CD14-positive monocyte (primary cell): ENCODE measurements around the gene DPF1. TPM values are rescaled to one million over a fixed set of nuclear protein-coding genes. Genes with fewer than 3 reads are reported as not detected.

Source experiments
- DNase-seq, 3 donors: peaks; one replicate each; pipeline ENCODE4 v3.0.0-alpha.2; 2011 to 2022
- H2AFZ ChIP-seq: 2 replicates; pipeline ENCODE4 v1.6.0; 2012; ENCODE audit warnings: mild to moderate bottlenecking, low read depth, low read length, inconsistent platforms; ENCODE audit not compliant: insufficient read depth, poor library complexity, severe bottlenecking
- H3K27ac ChIP-seq, 2 donors: 1 replicate in 1 of 2; 2 replicates in 1 of 2; pipeline ENCODE4 v1.5.1; 2012 to 2013; ENCODE audit warnings: low read length in 2 of 2, control low read depth in 1 of 2, inconsistent platforms in 1 of 2, low read depth in 1 of 2, mild to moderate bottlenecking in 1 of 2
- H3K27me3 ChIP-seq, 2 donors: one replicate each; pipeline versions ENCODE4 v1.6.0 to v1.6.1; 2011 to 2013; ENCODE audit warnings: low read length in 2 of 2; ENCODE audit not compliant: control insufficient read depth in 2 of 2, insufficient read depth in 2 of 2
- H3K36me3 ChIP-seq, 2 donors: replicated peaks in 1 of 2; 1 replicate in 1 of 2; 2 replicates in 1 of 2; pipeline versions ENCODE4 v1.5.1 to v1.6.1; 2012 to 2013; ENCODE audit warnings: low read length in 2 of 2, control low read depth in 1 of 2, inconsistent platforms in 1 of 2, mild to moderate bottlenecking in 1 of 2; ENCODE audit not compliant: insufficient read depth in 2 of 2, control insufficient read depth in 1 of 2
- H3K4me1 ChIP-seq, 2 donors: 1 replicate in 1 of 2; 2 replicates in 1 of 2; pipeline versions ENCODE4 v1.5.1 to v1.6.1; 2012 to 2013; ENCODE audit warnings: low read length in 2 of 2, control low read depth in 1 of 2, inconsistent platforms in 1 of 2, mild to moderate bottlenecking in 1 of 2, moderate library complexity in 1 of 2; ENCODE audit not compliant: insufficient read depth in 2 of 2, control insufficient read depth in 1 of 2
- H3K4me2 ChIP-seq: replicated peaks from 2 replicates; pipeline ENCODE3; 2012; ENCODE audit warnings: low read length, moderate library complexity, mild to moderate bottlenecking; ENCODE audit not compliant: poor library complexity, severe bottlenecking; ENCODE audit errors: extremely low read depth
- H3K4me3 ChIP-seq, 3 experiments: fragments of 200-600 bp in 1 of 3; sonication (generic) in 1 of 3; replicated peaks in 1 of 3; 1 replicate in 2 of 3; 2 replicates in 1 of 3; pipeline ENCODE4 v1.5.1; 2011 to 2013; ENCODE audit warnings: low read length in 3 of 3, mild to moderate bottlenecking in 3 of 3, control low read depth in 2 of 3, low read depth in 2 of 3, inconsistent platforms in 1 of 3, moderate library complexity in 1 of 3
- H3K79me2 ChIP-seq: 2 replicates; pipeline ENCODE4 v1.6.0; 2012; ENCODE audit warnings: mild to moderate bottlenecking, control low read depth, inconsistent platforms, low read length, moderate library complexity; ENCODE audit not compliant: insufficient read depth
- H3K9ac ChIP-seq: 2 replicates; pipeline ENCODE4 v1.6.0; 2017; ENCODE audit warnings: low read length, mild to moderate bottlenecking; ENCODE audit not compliant: insufficient read depth, poor library complexity, severe bottlenecking
- H3K9me3 ChIP-seq, 2 donors: replicated peaks in 1 of 2; 1 replicate in 1 of 2; 2 replicates in 1 of 2; pipeline versions ENCODE4 v1.5.1 to v1.6.1; 2012 to 2013; ENCODE audit warnings: low read length in 2 of 2, control low read depth in 1 of 2; ENCODE audit not compliant: control insufficient read depth in 1 of 2, insufficient read depth in 1 of 2
- H4K20me1 ChIP-seq: 2 replicates; pipeline ENCODE4 v1.6.0; 2012; ENCODE audit warnings: mild to moderate bottlenecking, low read length, control low read depth, moderate library complexity; ENCODE audit not compliant: insufficient read depth
- H3K27ac Mint-ChIP-seq, 7 donors: one replicate each; pipeline ENCODE4 v1.8.0; 2020; ENCODE audit warnings: mild to moderate bottlenecking in 7 of 7, mixed read lengths in 7 of 7, moderate library complexity in 6 of 7, inconsistent platforms in 2 of 7
- H3K27me3 Mint-ChIP-seq, 3 donors: one replicate each; pipeline ENCODE4 v1.8.0; 2021 to 2022; ENCODE audit warnings: low read depth in 3 of 3, mild to moderate bottlenecking in 3 of 3, mixed read lengths in 3 of 3, moderate library complexity in 3 of 3, inconsistent platforms in 1 of 3
- H3K36me3 Mint-ChIP-seq, 2 donors: one replicate each; pipeline ENCODE4 v1.8.0; 2020; ENCODE audit warnings: mixed read lengths in 2 of 2, inconsistent platforms in 1 of 2, mild to moderate bottlenecking in 1 of 2
- H3K4me1 Mint-ChIP-seq: one replicate; pipeline ENCODE4 v1.8.0; 2020; ENCODE audit warnings: mild to moderate bottlenecking, mixed read lengths
- H3K4me3 Mint-ChIP-seq, 2 donors: one replicate each; pipeline ENCODE4 v1.8.0; 2020; ENCODE audit warnings: mild to moderate bottlenecking in 2 of 2, mixed read lengths in 2 of 2, moderate library complexity in 1 of 2
- H3K9me3 Mint-ChIP-seq, 7 donors: one replicate each; pipeline ENCODE4 v1.8.0; 2020 to 2022; ENCODE audit warnings: mixed read lengths in 7 of 7, mild to moderate bottlenecking in 6 of 7, moderate library complexity in 6 of 7, inconsistent platforms in 2 of 7
- WGBS: methylation state at CpG from one replicate; pipeline ENCODE4 v1.1.5; 2013; ENCODE audit warnings: missing lambda C conversion rate; ENCODE audit not compliant: insufficient coverage; 5-methylcytosine and 5-hydroxymethylcytosine counted together
- intact Hi-C, 2 donors: fragments of 100-400 bp; cut with micrococcal nuclease; formaldehyde crosslinking; loops; one replicate each; pipeline versions ENCODE4 v1.15.0 to v1.15.1; 2023
- polyA plus RNA-seq, 3 donors: library from polyadenylated mRNA; depleted of rRNA in 1 of 3; unstranded in 2 of 3; stranded (reverse) in 1 of 3; fragments of 300-500 nt in 2 of 3; fragments of >200 nt in 1 of 3; fragmentation: Illumina TruSeq in 2 of 3; gene quantifications; 1 replicate in 2 of 3; 2 replicates in 1 of 3; pipeline ENCODE4 v1.2.3, GENCODE V29; 2012 to 2021
- TF ChIP-seq, protein P1 (sequence below): fragments of 200-600 bp; IDR thresholded peaks from one replicate; pipeline ENCODE4 v1.8.0; 2022; ENCODE audit warnings: antibody characterized with exemption, mild to moderate bottlenecking

The DPF1 gene
- polyA plus RNA-seq, 3 donors, result not detected

DNA sequence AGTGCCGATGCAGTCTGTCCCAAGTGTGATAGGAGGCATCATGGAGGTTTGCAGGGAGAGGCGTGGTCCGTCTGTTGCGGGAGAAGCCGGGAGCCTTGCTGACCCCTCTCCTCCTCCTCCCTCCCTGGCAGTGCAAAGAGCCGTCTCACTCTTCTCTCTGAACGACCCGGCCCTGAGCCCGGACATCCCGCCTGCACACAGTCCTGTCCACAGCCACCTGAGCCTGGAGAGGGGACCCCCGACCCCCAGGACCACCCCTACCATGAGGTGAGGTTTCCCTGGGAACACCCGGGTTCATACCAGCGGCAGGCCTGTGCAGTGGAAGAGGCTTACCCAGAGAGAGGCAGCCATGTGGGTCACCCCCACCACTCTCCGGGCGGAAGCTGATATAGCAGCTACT lies 22.3 kb downstream of the DPF1 start:
- H3K27ac Mint-ChIP-seq, result peak overlapping the region in 1 of 7 donors; percentile 31

GRCh38 chr19:38199340-38199739 lies 24.7 kb downstream of the DPF1 start:
- H3K27ac ChIP-seq, result no peak overlapping the region
- intact Hi-C loops, result no loop called here
- WGBS, result 100% methylated on average over 4 of the region's 11 CpGs
- no peaks in the 10 kb centered on the region for H3K9me3 ChIP-seq
- TF ChIP-seq, protein P1, sequence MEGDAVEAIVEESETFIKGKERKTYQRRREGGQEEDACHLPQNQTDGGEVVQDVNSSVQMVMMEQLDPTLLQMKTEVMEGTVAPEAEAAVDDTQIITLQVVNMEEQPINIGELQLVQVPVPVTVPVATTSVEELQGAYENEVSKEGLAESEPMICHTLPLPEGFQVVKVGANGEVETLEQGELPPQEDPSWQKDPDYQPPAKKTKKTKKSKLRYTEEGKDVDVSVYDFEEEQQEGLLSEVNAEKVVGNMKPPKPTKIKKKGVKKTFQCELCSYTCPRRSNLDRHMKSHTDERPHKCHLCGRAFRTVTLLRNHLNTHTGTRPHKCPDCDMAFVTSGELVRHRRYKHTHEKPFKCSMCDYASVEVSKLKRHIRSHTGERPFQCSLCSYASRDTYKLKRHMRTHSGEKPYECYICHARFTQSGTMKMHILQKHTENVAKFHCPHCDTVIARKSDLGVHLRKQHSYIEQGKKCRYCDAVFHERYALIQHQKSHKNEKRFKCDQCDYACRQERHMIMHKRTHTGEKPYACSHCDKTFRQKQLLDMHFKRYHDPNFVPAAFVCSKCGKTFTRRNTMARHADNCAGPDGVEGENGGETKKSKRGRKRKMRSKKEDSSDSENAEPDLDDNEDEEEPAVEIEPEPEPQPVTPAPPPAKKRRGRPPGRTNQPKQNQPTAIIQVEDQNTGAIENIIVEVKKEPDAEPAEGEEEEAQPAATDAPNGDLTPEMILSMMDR, result no peak
- peaks cover 0 to 9% (median 4%) of the 10 kb centered on the region in 7 donors for H3K9me3 Mint-ChIP-seq
- H4K20me1 ChIP-seq, result no peaks in the 10 kb centered on the region
- peaks cover 0 to 3% (median 0%) of the 10 kb centered on the region in 3 donors for H3K27me3 Mint-ChIP-seq
- H3K36me3 ChIP-seq, result peaks cover 13 to 18% of the 10 kb centered on the region in 2 donors
- H3K36me3 Mint-ChIP-seq, result peaks cover 41 to 58% of the 10 kb centered on the region in 2 donors
- H3K79me2 ChIP-seq, result no peaks in the 10 kb centered on the region
- DNase-seq, result no peak
- H3K4me2 ChIP-seq, result no peak overlapping the region
- H3K9ac ChIP-seq, result no peak overlapping the region
- no peak overlapping the region for H3K4me3 ChIP-seq
- H3K27ac Mint-ChIP-seq, result no peak overlapping the region
- H2AFZ ChIP-seq, result no peak overlapping the region
- H3K4me3 Mint-ChIP-seq, result no peak overlapping the region
- no peaks in the 10 kb centered on the region for H3K27me3 ChIP-seq
- peaks cover 2% of the 10 kb centered on the region for H3K4me1 Mint-ChIP-seq
- no peaks in the 10 kb centered on the region for H3K4me1 ChIP-seq

More for the DNA sequence above, 22.3 kb downstream of the DPF1 start:
- H3K4me3 Mint-ChIP-seq, result no peak overlapping the region
- WGBS, result 100% methylated on average over 9 of the region's 15 CpGs
- DNase-seq, result no peak
- H3K27me3 ChIP-seq, result no peaks in the 10 kb centered on the region
- no peaks in the 10 kb centered on the region for H3K9me3 Mint-ChIP-seq
- peaks cover 0 to 3% (median 0%) of the 10 kb centered on the region in 3 donors for H3K27me3 Mint-ChIP-seq
- no peak overlapping the region for H3K4me2 ChIP-seq
- no peaks in the 10 kb centered on the region for H3K4me1 ChIP-seq
- peaks cover 2% of the 10 kb centered on the region for H3K4me1 Mint-ChIP-seq
- intact Hi-C loops, result no loop called here
- H3K36me3 Mint-ChIP-seq, result peaks cover 33 to 58% of the 10 kb centered on the region in 2 donors
- H3K79me2 ChIP-seq, result no peaks in the 10 kb centered on the region
- H3K9me3 ChIP-seq, result no peaks in the 10 kb centered on the region
- no peak overlapping the region for H3K4me3 ChIP-seq
- H4K20me1 ChIP-seq, result no peaks in the 10 kb centered on the region
- peaks cover 13 to 18% of the 10 kb centered on the region in 2 donors for H3K36me3 ChIP-seq
- TF ChIP-seq, protein P1, result no peak
- no peak overlapping the region for H3K27ac ChIP-seq
- no peak overlapping the region for H3K9ac ChIP-seq
- no peak overlapping the region for H2AFZ ChIP-seq
